ENCODE results near the gene SEMA4G.

Gene SEMA4G, protein sequence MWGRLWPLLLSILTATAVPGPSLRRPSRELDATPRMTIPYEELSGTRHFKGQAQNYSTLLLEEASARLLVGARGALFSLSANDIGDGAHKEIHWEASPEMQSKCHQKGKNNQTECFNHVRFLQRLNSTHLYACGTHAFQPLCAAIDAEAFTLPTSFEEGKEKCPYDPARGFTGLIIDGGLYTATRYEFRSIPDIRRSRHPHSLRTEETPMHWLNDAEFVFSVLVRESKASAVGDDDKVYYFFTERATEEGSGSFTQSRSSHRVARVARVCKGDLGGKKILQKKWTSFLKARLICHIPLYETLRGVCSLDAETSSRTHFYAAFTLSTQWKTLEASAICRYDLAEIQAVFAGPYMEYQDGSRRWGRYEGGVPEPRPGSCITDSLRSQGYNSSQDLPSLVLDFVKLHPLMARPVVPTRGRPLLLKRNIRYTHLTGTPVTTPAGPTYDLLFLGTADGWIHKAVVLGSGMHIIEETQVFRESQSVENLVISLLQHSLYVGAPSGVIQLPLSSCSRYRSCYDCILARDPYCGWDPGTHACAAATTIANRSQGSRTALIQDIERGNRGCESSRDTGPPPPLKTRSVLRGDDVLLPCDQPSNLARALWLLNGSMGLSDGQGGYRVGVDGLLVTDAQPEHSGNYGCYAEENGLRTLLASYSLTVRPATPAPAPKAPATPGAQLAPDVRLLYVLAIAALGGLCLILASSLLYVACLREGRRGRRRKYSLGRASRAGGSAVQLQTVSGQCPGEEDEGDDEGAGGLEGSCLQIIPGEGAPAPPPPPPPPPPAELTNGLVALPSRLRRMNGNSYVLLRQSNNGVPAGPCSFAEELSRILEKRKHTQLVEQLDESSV

DNA sequence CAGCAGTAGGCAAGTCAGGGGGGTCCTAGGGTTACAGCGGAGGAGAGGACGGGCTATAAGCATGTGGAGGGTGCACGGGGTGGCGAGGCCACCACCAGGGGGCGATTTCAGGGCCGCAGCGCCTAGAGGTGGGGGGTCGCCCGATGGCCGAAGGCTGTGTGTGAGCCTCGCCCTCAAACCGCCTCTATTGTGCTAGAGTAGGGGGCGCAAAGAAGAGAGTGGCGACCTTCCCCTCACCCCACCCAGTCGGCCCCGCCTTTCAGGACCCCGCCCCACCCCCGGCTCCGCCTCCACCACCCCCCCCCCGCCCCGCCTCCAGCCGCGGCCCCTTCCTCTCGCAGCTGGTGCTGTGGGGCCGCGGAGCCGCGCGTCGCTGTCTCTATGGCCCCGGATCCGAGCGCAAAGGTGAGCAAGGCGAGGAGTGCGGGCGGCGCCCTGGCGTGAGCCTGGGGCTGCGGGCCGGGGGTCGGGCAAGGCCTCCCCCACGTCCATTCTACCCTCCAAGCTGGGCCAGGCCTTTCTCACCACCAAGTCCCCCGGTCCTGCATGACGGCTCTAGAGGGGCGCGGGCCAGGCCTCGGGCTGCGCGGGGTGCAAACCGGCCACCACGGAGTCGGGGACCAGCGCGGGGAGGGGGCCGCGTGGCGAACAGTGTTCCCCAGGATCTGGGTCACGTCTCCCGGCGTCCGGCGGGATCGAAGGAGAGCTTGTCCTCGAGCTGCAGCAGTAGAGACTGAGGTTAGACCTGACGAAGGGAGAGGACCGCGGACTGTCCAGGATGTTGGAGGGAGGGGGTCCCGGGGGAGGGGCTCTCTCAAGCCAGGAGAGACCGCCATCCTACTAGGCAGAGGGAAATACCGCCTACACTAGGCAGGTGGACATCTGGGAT lies at the start of gene SEMA4G:
TSS of gene SEMA4G (plus strand) at position 318 of the 889 bp plus-strand sequence. CDS start 3,409 bp downstream, outside the sequence.
- peak; percentile 51 for DNase-seq

DNA sequence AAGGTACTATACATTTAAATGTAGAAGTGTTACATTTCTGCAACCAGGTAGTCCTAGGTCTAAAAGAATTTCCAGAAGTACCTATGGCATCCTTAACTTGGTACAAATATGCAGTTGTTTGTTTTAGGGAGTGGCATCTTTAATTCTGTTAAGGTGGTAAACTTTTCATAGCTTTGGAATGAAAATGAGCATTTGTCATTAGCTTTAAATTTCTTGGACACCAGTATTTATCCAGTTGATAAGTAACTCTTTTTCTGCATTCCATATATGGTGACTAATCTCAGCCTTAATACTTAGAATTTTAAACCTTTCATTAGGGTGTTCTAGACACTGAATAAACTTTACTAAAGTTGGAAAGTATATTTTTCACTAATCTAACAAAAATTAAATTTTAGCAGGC lies 45.7 kb upstream of the SEMA4G start:
- DNase-seq: no peak

- DNase-seq: no peak
Measured at GRCh38 chr10:100927266-100927665, 42.0 kb upstream of the SEMA4G start.

DNA sequence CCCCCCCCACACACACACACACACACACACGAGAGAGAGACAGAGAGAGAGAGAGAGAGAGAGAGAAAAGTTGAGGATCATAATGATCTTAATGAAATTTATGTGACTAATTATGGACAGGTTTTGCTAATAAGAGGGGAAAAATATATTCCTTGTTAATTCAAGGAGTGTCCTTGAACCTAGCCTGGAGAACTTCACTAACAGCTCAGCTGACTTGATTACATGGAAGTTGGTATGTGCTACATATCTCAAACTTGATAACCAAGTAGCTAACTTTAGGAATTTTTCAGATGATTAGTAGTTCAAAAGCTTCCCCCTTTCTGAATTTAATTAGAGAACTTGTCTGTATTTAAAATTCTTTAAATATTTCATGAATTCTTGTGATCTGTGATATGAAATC lies 41.3 kb upstream of the SEMA4G start:
- DNase-seq: no peak

- DNase-seq: no peak
Measured at GRCh38 chr10:100930368-100930767, 38.9 kb upstream of the SEMA4G start.

DNA sequence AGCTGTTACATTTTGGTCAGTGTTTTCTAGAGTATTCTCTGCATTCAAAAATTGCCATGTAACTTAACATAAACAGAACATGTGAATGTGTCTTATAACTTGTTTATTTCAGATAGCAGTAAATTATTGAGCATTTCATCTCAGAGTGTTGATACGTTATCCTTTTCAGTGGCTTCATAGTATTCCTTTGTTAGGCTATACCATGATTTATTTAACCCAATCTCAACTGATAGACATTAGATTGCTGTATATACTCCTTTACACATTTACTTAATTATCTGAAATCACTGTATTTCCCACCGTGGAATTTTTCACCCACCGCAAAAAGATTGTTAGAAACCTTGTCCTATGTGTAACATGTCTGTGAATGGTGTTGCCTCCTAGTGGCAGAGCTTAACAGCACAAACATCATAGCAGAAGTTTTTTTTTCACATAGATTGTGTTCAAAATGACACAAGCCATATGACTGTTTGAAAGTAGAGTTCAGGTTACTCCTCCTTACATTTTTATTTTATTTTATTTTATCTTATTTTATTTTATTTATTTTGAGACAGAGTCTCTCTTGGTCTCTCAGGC lies 35.1 kb upstream of the SEMA4G start:
- DNase-seq: no peak

DNA sequence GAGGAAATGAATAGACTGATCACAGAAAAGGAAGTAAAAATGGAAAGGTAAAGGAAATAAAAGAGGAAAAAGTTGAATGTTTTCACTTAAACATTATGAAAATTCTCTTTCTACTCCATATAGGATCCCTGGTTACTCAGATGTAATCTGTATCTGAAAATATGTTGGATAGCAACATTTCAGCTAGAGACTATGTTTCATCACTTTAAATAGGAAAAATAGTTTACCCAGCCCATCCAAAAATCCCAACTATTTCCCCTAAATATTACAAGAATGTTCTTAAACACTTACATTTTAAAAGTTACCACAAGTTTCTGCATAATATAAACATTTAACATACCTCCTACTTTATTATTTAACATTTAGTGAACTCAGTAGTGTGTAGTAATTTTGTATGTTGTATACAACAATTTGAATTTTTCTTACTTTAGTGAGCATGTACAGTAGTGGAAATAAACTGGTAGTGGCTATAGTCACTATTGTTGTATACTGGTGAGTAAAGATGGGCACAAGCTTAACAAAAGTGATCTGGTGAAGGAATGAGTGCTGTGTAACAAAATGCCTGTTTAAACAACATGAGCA lies 29.4 kb upstream of the SEMA4G start:
- DNase-seq: no peak

- no peak for DNase-seq
Measured at GRCh38 chr10:100942229-100942628, 27.1 kb upstream of the SEMA4G start.

DNA sequence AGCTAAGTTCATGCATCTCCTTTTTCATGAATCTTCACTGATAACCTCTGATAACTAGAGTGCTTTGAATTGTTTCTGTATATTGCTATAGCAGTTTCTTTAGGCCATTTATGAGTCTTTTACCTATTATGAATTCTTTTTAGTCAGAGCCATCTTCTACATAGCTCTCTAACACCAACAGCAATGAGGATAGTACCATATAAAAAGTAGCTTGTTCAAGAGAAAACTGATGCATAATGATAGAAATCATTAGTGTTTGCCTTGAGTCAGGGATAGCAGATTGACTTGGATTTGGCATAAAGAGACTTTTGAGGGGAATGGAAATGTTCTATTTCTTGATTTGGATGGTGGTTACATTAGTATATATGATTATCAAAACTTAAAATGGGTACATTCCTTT lies 25.8 kb upstream of the SEMA4G start:
- DNase-seq: no peak

DNA sequence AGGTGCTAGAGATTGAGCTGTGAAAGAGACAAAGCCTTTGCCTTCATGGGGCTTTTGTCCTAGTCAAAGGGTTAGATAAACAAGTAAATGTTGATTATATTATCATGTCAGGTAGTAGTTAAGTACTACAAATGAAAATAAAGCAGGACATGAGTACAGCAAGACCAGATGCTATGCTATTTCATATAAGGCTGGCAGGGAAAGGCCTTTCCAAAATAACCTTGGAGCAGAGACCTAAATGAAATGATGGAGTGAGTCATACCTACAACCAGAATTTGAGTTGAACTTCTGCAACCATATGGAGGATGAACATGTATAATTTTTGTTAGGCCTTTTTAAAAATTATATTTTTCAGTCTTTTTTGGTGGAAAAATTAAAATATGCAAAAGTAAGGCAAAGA lies 23.6 kb upstream of the SEMA4G start:
- DNase-seq: no peak

GRCh38 chr10:100948916-100949315 lies 20.4 kb upstream of the SEMA4G start:
- no peak for DNase-seq

GRCh38 chr10:100960251-100960650 lies 9.1 kb upstream of the SEMA4G start:
- DNase-seq: no peak

DNA sequence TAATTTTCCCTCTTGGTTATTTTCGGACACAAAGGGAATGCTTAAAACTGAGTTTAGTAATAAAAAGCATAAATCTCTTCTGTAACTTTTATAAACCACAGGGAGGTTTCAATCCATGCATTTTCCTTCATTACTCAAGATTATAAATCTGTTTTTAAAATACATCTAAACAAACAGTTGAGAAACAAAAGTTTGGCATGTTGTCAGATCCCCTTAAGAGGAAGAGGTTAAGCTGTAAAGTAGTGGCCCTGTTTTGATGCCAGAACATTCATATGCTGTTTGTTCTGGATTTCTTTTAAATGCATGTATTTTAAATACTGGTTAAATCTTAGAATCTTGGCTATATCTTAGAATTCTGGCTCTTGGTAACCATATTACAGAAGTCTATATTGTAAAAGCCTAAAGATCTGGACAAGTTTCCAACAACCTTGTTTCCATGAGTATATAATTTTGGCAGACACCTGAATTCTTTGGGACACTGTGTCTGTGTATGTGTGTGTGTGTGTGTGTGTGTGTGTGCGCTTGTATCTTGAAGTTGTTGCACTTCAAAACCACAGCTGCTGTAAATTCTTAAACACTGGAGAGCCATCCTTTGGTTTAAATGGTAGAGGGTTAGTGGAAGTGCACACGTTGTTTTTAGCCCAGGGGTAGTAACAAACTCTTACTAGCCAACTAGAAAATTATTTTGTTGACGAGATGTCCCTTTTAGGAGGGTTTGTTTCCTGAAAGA lies 6.8 kb upstream of the SEMA4G start:
- DNase-seq: no peak

DNA sequence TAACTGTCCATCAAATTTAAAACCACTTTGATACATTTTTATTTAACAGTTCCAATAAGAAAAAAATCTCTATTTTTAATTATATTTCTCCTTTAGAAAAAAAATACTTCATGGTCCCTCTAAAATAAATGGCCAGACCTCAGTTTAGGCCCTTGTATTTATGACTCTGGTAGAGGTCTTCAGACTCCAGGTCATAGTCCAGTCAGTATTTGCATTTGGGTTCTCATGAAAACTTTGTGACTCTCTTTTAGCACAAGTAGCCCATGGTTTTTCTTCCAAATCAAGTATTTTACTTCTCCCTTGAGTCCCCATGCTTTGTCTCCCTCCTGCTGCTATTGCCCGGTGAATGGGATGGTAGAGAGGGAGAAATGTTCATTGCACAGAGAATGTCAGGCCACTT lies 5.5 kb upstream of the SEMA4G start:
- DNase-seq: no peak

GRCh38 chr10:100965820-100966219 lies 3.5 kb upstream of the SEMA4G start:
- no peak for DNase-seq

DNA sequence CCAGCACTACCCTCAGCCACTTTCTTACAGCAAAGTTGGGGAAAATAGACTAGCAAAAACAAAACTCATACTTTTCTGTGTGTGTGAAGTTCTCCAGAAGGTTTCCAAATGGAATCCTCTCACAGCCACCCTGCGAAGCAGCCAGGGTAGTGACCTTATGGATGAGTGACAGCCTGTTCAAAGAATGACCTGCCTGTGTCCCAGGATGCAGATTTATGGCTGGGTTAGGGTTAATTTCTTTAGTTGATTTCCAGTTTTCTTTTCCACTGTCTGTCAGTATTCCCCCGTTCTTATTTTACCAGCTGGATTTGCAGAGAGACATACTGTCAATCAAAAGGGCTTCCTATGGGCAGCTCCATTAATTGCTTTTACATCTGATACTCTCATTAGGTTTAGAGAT lies 2.4 kb upstream of the SEMA4G start:
- DNase-seq: no peak

DNA sequence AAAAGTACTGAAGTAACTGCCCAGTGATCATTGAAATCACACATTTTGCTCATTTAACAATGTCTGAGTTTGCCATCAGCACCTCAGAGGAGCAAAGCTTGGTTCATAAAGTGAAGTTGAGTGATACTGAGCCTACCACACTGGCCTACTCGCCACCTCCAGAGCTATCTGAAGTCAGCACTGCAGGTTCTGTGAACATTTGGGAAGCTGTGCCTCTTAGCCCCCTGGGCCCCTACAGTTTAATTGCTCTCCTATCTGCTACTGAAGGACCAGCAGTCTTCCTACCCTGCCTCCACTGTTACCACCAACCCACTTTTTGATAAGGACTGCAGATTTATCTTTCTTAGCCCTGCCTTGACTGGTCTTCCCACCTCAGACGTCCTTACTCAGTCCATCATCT lies 2.0 kb upstream of the SEMA4G start:
- DNase-seq: no peak

- DNase-seq: no peak
Measured at GRCh38 chr10:100968062-100968736, 1.1 kb upstream of the SEMA4G start.

GRCh38 chr10:100968863-100969186 lies 479 bp upstream of the SEMA4G start:
- DNase-seq: no peak

- peak; percentile 28 for DNase-seq
Measured at GRCh38 chr10:100970076-100970913, 991 bp downstream of the SEMA4G start.
